HL-60 (cell line): ENCODE measurements around the gene ANXA10.

Experiments
- CTCF ChIP-seq: IDR thresholded peaks from one replicate; pipeline ENCODE4 v1.5.1; 2011; ENCODE audit warnings: low read length, control low read depth, inconsistent platforms; ENCODE audit not compliant: insufficient read depth
- GABPA ChIP-seq: IDR thresholded peaks from 2 replicates; pipeline ENCODE4 v1.6.1; 2012; ENCODE audit warnings: low read depth
- POLR2AphosphoS5 ChIP-seq: IDR thresholded peaks from 2 replicates; pipeline ENCODE4 v1.6.1; 2012; ENCODE audit warnings: low read depth

DNA sequence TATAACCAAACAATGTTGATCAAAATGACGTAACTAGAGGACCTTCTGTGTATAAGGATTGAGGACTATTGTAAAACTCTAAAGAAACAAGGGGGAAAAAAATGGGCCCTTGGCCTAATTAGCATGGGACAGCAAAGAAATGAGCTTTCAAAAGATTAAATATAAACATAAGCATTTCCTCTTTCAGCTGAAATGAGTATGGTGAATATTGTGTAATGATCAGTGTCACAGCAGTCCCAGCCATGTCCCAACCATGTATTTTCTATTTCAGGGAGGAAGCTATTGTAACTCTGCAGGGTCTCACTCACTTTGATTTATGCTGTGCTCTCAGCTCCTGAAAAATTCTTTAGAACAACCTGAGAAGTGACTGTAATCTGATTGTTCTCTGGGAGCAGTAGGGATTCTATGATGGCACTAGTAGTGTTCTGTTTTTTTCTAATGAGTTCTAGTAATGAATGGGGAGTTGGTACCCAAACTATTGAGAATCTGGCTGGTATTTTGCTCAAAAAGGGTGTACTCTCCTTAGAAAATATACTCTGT, 25.8 kb downstream of the ANXA10 start:
- TF ChIP-seq CTCF (no peak), GABPA (no peak), POLR2AphosphoS5 (no peak)
